Caco-2 (cell line): ENCODE data around the gene OR51A4. TPM values are rescaled to one million over a fixed set of nuclear protein-coding genes. Genes with fewer than 3 reads are reported as not detected.

Experiments
- BruUV-seq: library from RNA; stranded (reverse); fragments of 400-500 nt; replicated peaks from 2 replicates; lab custom pipeline; 2021; lab: Mats Ljungman, UMichigan
- CTCF ChIA-PET: fragments of 300-600 bp; sonication (Branson Sonifier 250); formaldehyde crosslinking; loops from one replicate; lab custom pipeline; 2022; ENCODE audit warnings: antibody characterized with exemption; lab: Charles Lee
- POLR2A ChIA-PET: fragments of 300-600 bp; sonication (Branson Sonifier 250); formaldehyde crosslinking; loops from one replicate; lab custom pipeline; 2022; ENCODE audit warnings: antibody characterized with exemption; lab: Charles Lee
- DNase-seq, 2 experiments: peaks; one replicate each; pipeline versions ENCODE4 v3.0.0 to v3.0.0-alpha.2; 2020 to 2022
- H3K27me3 ChIP-seq: replicated peaks from 2 replicates; pipeline ENCODE4 v1.6.0; 2011; ENCODE audit warnings: low read length; ENCODE audit not compliant: control insufficient read depth, insufficient read depth
- H3K36me3 ChIP-seq: 2 replicates; pipeline ENCODE4 v1.5.1; 2011; ENCODE audit warnings: low read length; ENCODE audit not compliant: control insufficient read depth, insufficient read depth
- H3K4me1 ChIP-seq: fragments of 250-450 bp; sonication (Bioruptor Pico); 2 replicates; pipeline ENCODE4 v1.5.1; 2020; ENCODE audit warnings: mild to moderate bottlenecking
- H3K4me3 ChIP-seq: 2 replicates; pipeline ENCODE4 v1.5.1; 2011; ENCODE audit warnings: low read depth, mild to moderate bottlenecking, control low read depth, low read length
- H3K9me3 ChIP-seq: fragments of 250-450 bp; sonication (Bioruptor Pico); 2 replicates; pipeline ENCODE4 v1.5.1; 2020; ENCODE audit warnings: mild to moderate bottlenecking, moderate library complexity
- H3K27ac Mint-ChIP-seq: one replicate; pipeline ENCODE4 v1.8.0; 2022; ENCODE audit warnings: mixed read lengths; ENCODE audit not compliant: unreplicated experiment
- H3K27me3 Mint-ChIP-seq: one replicate; pipeline ENCODE4 v1.8.0; 2022; ENCODE audit warnings: mixed read lengths; ENCODE audit not compliant: insufficient read depth, unreplicated experiment
- H3K36me3 Mint-ChIP-seq: one replicate; pipeline ENCODE4 v1.8.0; 2022; ENCODE audit warnings: mild to moderate bottlenecking, mixed read lengths; ENCODE audit not compliant: insufficient read depth, unreplicated experiment
- H3K4me1 Mint-ChIP-seq: one replicate; pipeline ENCODE4 v1.8.0; 2022; ENCODE audit warnings: low read depth, mixed read lengths; ENCODE audit not compliant: unreplicated experiment
- H3K4me3 Mint-ChIP-seq: one replicate; pipeline ENCODE4 v1.8.0; 2022; ENCODE audit warnings: mild to moderate bottlenecking, moderate library complexity, mixed read lengths; ENCODE audit not compliant: unreplicated experiment
- H3K9me3 Mint-ChIP-seq: one replicate; pipeline ENCODE4 v1.8.0; 2022; ENCODE audit warnings: mixed read lengths; ENCODE audit not compliant: unreplicated experiment
- intact Hi-C: fragments of 100-400 bp; cut with micrococcal nuclease; formaldehyde crosslinking; loops from one replicate; pipeline ENCODE4 v1.10.0; 2022; ENCODE audit not compliant: unreplicated experiment
- total RNA-seq: library from RNA; stranded (reverse); gene quantifications from 2 replicates; pipeline ENCODE4 v1.2.3, GENCODE V29; 2022
- TF ChIP-seq, protein P1 (sequence below), 2 experiments: fragments of 200-600 bp in 1 of 2; IDR thresholded peaks; 1 replicate in 1 of 2; 2 replicates in 1 of 2; pipeline versions ENCODE4 v1.5.1 to v1.8.0; 2011 to 2022; ENCODE audit warnings: antibody characterized with exemption in 1 of 2, control low read depth in 1 of 2, inconsistent platforms in 1 of 2, low read depth in 1 of 2, low read length in 1 of 2, mild to moderate bottlenecking in 1 of 2, moderate library complexity in 1 of 2; ENCODE audit not compliant: insufficient read depth in 1 of 2, severe bottlenecking in 1 of 2, unreplicated experiment in 1 of 2

Gene OR51A4
- total RNA-seq, 1 experiment from 2014 or later: not detected

DNA sequence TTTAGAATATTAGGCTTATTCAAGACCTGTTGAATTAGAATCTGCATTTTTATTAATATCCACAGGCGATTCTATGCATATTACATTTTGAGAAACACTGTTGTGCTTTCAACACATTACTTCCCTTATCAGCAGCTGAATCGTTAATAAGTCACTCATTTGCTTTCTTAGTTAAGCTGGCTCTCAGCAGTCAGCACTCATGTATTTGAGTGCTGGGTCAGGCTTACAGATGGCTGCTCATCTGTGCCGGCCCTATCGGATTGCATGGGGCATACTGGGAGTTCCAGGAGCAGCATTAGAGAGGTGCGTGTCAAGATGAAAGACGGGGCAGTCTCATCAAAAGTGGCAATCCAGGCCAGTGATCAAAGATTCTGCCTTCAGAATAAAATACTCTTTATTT is 36.4 kb upstream of the OR51A4 start:
- ChIA-PET POLR2A (no interaction called here), CTCF (no interaction called here)
- peak in 1 of 2 experiments; percentile 39 for DNase-seq
- no peaks in the 10 kb centered on the region for H3K36me3 ChIP-seq
- H3K27me3 ChIP-seq: no peaks in the 10 kb centered on the region
- H3K36me3 Mint-ChIP-seq: no peaks in the 10 kb centered on the region
- peaks cover 6% of the 10 kb centered on the region for H3K27me3 Mint-ChIP-seq
- no peaks in the 10 kb centered on the region for H3K9me3 Mint-ChIP-seq
- H3K4me1 Mint-ChIP-seq: peaks cover 11% of the 10 kb centered on the region
- no TSS peak for BruUV-seq
- H3K9me3 ChIP-seq: no peaks in the 10 kb centered on the region
- intact Hi-C loops: no loop called here
- no peak overlapping the region for H3K4me3 ChIP-seq
- TF ChIP-seq, protein P1, sequence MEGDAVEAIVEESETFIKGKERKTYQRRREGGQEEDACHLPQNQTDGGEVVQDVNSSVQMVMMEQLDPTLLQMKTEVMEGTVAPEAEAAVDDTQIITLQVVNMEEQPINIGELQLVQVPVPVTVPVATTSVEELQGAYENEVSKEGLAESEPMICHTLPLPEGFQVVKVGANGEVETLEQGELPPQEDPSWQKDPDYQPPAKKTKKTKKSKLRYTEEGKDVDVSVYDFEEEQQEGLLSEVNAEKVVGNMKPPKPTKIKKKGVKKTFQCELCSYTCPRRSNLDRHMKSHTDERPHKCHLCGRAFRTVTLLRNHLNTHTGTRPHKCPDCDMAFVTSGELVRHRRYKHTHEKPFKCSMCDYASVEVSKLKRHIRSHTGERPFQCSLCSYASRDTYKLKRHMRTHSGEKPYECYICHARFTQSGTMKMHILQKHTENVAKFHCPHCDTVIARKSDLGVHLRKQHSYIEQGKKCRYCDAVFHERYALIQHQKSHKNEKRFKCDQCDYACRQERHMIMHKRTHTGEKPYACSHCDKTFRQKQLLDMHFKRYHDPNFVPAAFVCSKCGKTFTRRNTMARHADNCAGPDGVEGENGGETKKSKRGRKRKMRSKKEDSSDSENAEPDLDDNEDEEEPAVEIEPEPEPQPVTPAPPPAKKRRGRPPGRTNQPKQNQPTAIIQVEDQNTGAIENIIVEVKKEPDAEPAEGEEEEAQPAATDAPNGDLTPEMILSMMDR (IDR thresholded peaks at IDR 0.05; ENCODE audit: insufficient read depth in 1 of 2, low read depth in 1 of 2, low read length in 1 of 2, severe bottlenecking in 1 of 2, unreplicated experiment in 1 of 2): no peak
- H3K4me3 Mint-ChIP-seq: no peak overlapping the region
- no peak overlapping the region for H3K27ac Mint-ChIP-seq
- H3K4me1 ChIP-seq: no peaks in the 10 kb centered on the region

DNA sequence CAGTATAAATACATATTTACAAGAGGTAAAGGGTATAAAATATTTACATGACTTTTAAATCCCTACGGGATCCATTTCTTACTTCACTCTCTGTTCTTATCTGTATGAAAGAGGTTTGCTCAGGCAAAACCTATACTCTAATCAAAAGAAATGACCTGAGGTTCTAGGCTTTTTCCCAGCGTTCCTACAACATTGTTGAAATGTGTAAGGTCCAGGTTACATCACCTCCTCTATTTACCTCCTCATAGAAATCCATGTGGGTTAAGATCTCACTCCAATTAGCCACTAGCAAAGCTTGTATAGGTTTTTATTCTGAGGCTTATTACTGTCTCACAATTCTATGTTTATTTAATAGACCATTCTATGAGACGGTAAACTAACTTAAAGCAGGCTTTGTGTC is 35.3 kb upstream of the OR51A4 start:
- Mint-ChIP-seq H3K36me3 (no peaks in the 10 kb centered on the region), H3K27me3 (peaks cover 11% of the 10 kb centered on the region)

DNA sequence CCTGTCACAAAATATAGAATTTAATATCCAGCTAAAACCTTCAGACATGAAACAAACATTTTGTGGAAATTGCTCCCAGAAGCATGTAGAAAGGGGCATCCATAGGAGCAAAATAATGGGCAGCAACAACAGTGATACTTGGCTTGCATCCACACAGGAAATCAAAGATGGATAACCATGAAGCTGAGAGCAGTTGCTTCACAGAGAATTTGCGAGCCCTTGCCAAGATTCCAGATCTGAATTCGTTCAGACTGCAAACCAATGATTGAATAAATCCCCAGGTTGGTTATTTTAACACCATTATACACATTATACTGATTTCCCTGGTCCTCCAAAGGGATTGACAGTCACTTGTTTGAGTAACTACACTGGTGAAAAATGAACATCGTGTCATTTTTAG is 31.6 kb upstream of the OR51A4 start:
- peaks cover 12% of the 10 kb centered on the region for H3K27me3 Mint-ChIP-seq
- DNase-seq: no peak
- H3K4me3 Mint-ChIP-seq: no peak overlapping the region
- Histone ChIP-seq H3K9me3 (no peaks in the 10 kb centered on the region), H3K36me3 (no peaks in the 10 kb centered on the region), H3K4me1 (no peaks in the 10 kb centered on the region), H3K27me3 (no peaks in the 10 kb centered on the region), H3K4me3 (no peak overlapping the region)
- ChIA-PET CTCF (no interaction called here), POLR2A (no interaction called here)
- TF ChIP-seq, protein P1 (IDR thresholded peaks at IDR 0.05; ENCODE audit: insufficient read depth in 1 of 2, low read depth in 1 of 2, low read length in 1 of 2, severe bottlenecking in 1 of 2, unreplicated experiment in 1 of 2): no peak
- no peaks in the 10 kb centered on the region for H3K9me3 Mint-ChIP-seq
- no peaks in the 10 kb centered on the region for H3K36me3 Mint-ChIP-seq
- no TSS peak for BruUV-seq
- no peak overlapping the region for H3K27ac Mint-ChIP-seq
- intact Hi-C loops: no loop called here
- H3K4me1 Mint-ChIP-seq: peaks cover 9% of the 10 kb centered on the region

More for the DNA sequence above, 35.3 kb upstream of the OR51A4 start:
- no peak overlapping the region for H3K27ac Mint-ChIP-seq
- Histone ChIP-seq H3K36me3 (no peaks in the 10 kb centered on the region), H3K4me1 (no peaks in the 10 kb centered on the region), H3K9me3 (no peaks in the 10 kb centered on the region), H3K4me3 (no peak overlapping the region), H3K27me3 (no peaks in the 10 kb centered on the region)
- no peak overlapping the region for H3K4me3 Mint-ChIP-seq
- no peak for DNase-seq
- TF ChIP-seq, protein P1 (IDR thresholded peaks at IDR 0.05; ENCODE audit: insufficient read depth in 1 of 2, low read depth in 1 of 2, low read length in 1 of 2, severe bottlenecking in 1 of 2, unreplicated experiment in 1 of 2): no peak
- CTCF ChIA-PET: no interaction called here
- no TSS peak for BruUV-seq
- POLR2A ChIA-PET: no interaction called here
- intact Hi-C loops: no loop called here
- H3K4me1 Mint-ChIP-seq: peaks cover 11% of the 10 kb centered on the region
- no peaks in the 10 kb centered on the region for H3K9me3 Mint-ChIP-seq
